GM11168 (cell line): ENCODE data around the gene RNF19B.

Experiments
- in situ Hi-C: fragments of 300-500 bp; cut with MboI; formaldehyde crosslinking; loops from one replicate; pipeline ENCODE4 v1.12.0; 2022; ENCODE audit warnings: low sequenced_read_pairs; ENCODE audit not compliant: unreplicated experiment

RNF19B gene

DNA sequence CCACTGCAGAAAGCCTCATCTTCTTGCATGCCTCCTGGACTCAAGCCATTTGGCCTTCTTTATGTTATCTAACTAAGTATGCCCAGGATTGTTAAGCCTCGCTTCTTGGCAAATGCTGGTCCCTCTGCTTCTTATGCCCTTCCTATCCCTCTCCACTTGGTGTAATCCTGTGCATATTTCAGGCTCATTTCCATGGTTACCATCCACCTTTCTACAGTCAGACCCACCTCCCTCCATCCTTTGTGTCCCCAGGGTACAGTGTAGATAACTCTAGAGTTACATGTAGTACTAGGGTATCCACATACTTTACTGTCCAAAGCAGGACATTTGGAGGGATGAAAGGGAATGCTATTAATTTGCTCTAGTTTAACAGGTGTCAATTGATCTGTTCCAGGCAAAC, 6.5 kb upstream of the RNF19B start:
- in situ Hi-C loops = no loop called here

- in situ Hi-C loops = no loop called here
Observed at GRCh38 chr1:32969566-32969965, 5.0 kb upstream of the RNF19B start.

GRCh38 chr1:32967888-32968568, 3.4 kb upstream of the RNF19B start:
- in situ Hi-C loops = no loop called here

DNA sequence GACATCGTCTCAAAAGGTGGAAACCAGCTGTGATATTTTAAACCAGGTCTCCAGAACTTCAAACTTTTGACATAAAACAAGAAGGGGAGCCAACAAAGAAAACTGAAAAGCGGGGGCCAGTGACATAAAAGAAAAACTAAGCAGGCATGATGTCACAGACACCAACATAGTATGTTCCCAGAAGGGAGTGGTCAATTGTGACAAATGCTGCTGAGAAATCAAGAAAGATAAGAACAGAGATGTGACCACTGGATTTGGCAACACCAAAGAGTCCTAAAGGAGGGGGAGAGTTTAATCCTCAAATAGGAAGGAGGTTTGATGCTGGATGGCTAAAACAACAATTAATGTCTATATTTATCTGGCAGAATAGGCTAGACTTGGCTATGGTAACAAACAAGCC, 2.3 kb upstream of the RNF19B start:
- in situ Hi-C loops = no loop called here

- in situ Hi-C loops = no loop called here
Observed at GRCh38 chr1:32965251-32965747, 690 bp upstream of the RNF19B start.

GRCh38 chr1:32963746-32964460, 706 bp downstream of the RNF19B start:
- in situ Hi-C loops = no loop called here

DNA sequence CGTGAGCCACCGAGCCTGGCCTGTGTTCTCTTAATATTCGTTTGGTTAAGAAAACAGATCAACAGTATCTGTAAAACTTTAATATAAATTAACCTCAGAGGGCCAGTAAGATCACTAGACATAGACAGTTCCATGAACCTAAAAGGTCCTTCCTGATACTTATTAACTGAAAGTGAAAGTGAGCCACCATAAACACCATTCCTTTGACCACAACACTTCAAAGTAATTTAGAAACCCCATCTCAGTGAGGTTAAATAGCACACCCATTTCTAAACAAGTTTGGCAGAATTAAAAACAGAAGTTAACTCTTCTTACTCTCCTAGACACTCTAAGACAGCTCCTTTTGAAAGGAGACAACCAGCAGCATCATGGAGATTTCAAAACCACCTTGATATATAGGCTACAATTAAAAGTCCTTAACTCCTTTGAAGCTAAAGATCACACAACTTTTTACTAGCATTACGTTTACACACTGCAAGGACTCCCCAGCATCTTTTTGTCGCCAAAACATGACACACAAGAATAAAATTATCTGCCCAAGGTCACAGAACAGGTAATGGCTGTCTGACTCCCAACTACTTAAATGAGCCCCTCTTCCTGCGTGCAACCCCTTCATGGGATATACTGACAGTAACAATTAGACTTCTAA, 2.2 kb downstream of the RNF19B start:
- in situ Hi-C loops = no loop called here

DNA sequence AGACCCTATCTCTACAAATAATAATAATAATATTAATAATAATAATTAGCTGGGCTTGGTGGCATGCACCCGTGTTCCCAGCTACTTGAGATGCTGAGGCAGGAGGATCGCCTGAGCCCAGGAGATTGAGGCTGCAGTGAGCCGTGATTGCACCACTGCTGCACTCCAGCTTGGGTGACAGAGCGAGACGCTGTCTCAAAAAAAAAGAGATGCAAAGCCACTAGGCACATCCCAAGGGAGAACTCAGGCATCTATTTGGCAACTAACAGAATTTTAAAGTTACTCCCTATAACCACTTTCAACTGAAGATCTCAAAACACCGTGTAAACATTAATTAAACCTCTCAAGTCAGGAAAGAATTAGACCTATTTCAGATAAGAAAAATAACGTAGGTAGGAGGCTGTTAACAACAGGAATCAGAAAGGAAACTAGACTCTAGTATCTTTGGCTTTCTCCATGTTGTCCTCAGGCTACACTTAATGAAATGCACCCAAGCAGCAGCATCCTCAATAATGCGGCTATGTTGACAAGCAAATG, 3.7 kb downstream of the RNF19B start:
- in situ Hi-C loops = no loop called here

GRCh38 chr1:32960342-32960741, 4.3 kb downstream of the RNF19B start:
- in situ Hi-C loops = no loop called here

- in situ Hi-C loops = no loop called here
Observed at GRCh38 chr1:32958827-32959226, 5.8 kb downstream of the RNF19B start.

DNA sequence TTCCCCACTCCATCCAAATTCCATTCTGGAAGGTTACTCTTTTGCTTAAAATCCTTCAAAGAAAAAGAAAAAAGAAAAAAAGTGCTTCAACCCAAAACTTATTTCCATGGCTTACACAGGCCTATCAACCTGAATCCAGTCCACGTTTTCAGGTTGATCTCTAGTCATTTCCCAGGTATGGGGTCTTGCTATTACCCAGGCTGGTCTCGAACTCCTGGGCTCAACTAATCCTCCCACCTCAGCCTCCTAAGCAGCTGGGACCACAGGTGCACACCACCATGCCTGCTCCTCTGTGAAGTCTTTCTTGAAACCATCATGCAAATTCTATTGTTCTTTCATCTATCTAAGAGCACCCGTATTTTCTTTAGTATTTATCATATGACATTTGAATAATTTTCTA, 7.6 kb downstream of the RNF19B start:
- in situ Hi-C loops = no loop called here

GRCh38 chr1:32954168-32954567, 10.4 kb downstream of the RNF19B start:
- in situ Hi-C loops = no loop called here

GRCh38 chr1:32953495-32953894, 11.1 kb downstream of the RNF19B start:
- in situ Hi-C loops = no loop called here

- in situ Hi-C loops = no loop called here
Observed at GRCh38 chr1:32949519-32949918, 15.1 kb downstream of the RNF19B start.

DNA sequence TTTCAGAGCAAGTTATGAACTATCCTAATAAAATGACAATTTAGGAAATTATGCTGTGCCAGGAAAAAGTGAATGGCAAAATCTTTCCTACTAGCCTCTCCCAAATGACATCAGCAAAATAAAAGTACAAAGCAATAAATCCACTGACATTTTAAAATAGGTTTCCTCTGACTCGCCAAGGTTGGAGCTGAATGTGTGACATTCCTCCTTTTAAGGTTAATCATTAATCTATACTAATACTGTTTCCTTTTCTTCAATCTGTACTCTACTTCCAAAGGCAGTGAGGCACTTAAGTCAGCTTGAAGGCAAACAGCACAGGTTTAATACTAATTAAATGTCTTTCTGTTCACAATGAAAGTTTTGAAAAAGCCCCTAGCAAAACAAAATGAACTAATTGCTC, 15.7 kb downstream of the RNF19B start:
- in situ Hi-C loops = no loop called here

DNA sequence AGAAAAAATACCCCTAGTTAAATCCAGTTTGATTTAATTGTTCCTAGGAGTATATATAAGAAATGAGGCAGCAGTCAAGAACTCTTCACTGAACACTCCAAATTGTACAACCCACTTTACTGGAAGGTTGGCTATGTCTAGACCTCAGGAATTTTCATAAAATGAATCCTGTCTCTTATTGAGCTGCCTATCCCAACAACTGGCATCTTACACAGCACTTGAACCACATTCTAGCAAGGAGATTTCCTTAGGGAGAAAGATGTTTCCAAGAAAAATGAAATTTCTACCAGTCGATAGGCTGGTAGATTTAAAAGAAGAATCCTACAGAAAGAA, 16.3 kb downstream of the RNF19B start:
- in situ Hi-C loops = no loop called here

GRCh38 chr1:32947669-32948389, 16.8 kb downstream of the RNF19B start:
- in situ Hi-C loops = no loop called here

- in situ Hi-C loops = no loop called here
Observed at GRCh38 chr1:32946413-32946812, 18.2 kb downstream of the RNF19B start.

GRCh38 chr1:32944180-32944579, 20.4 kb downstream of the RNF19B start:
- in situ Hi-C loops = loop anchor here (5.0 kb wide), 1 partner anchor 63 kb away; no protein-coding TSS in a partner anchor

- in situ Hi-C loops = loop anchor here (5.0 kb wide), 1 partner anchor 67 kb away; no protein-coding TSS in a partner anchor
Observed at GRCh38 chr1:32939655-32940371, 24.8 kb downstream of the RNF19B start.
